Endothelial cell of umbilical vein (primary cell): Measurements from ENCODE around the gene BACH2. TPM values are rescaled to one million over a fixed set of nuclear protein-coding genes. Genes with fewer than 3 reads are reported as not detected.

Experiments
- BruUV-seq: library from RNA; stranded (reverse); fragments of 400-500 nt; replicated peaks from 2 replicates; lab custom pipeline; 2021; lab: Mats Ljungman, UMichigan
- CTCF ChIA-PET: fragments of 300-600, 350-600 bp; sonication (Branson Sonifier 250); formaldehyde crosslinking; loops from one replicate; lab custom pipeline; 2021; ENCODE audit warnings: antibody characterized with exemption, inconsistent platforms; lab: Charles Lee
- POLR2A ChIA-PET: fragments of 300-600, 350-600 bp; sonication (Branson Sonifier 250); formaldehyde crosslinking; loops from one replicate; lab custom pipeline; 2021; ENCODE audit warnings: antibody characterized with exemption, inconsistent platforms; lab: Charles Lee
- DNase-seq: peaks from one replicate; pipeline ENCODE4 v3.0.0-alpha.2; 2011; ENCODE audit warnings: low read depth, low spot score
- FAIRE-seq: peaks from 2 replicates; lab custom pipeline; 2011; peaks lifted over from hg19 to GRCh38; lab: Jason Lieb, UNC
- H2AFZ ChIP-seq: 2 replicates; pipeline ENCODE4 v1.6.0; 2012; ENCODE audit warnings: low read depth, low read length, control low read depth, inconsistent platforms
- H3K27ac ChIP-seq: 2 replicates; pipeline ENCODE4 v1.5.1; 2011; ENCODE audit warnings: low read depth, mild to moderate bottlenecking, control low read depth, low read length, moderate library complexity; ENCODE audit not compliant: insufficient read depth
- H3K27me3 ChIP-seq, 2 experiments: 2 replicates each; pipeline versions ENCODE4 v1.6.0 to v1.6.1; 2011; ENCODE audit warnings: low read length in 2 of 2, mixed read lengths in 1 of 2; ENCODE audit not compliant: control insufficient read depth in 2 of 2, insufficient read depth in 2 of 2
- H3K36me3 ChIP-seq, 2 experiments: 2 replicates in 1 of 2; 3 replicates in 1 of 2; pipeline ENCODE4 v1.5.1; 2011; ENCODE audit warnings: low read length in 2 of 2, mild to moderate bottlenecking in 1 of 2, moderate library complexity in 1 of 2; ENCODE audit not compliant: control insufficient read depth in 2 of 2, insufficient read depth in 2 of 2; ENCODE audit errors: extremely low read depth in 1 of 2
- H3K4me1 ChIP-seq: 3 replicates; pipeline ENCODE4 v1.5.1; 2011; ENCODE audit warnings: mild to moderate bottlenecking, low read length; ENCODE audit not compliant: control insufficient read depth, insufficient read depth; ENCODE audit errors: extremely low read depth
- H3K4me2 ChIP-seq: 2 replicates; pipeline ENCODE4 v1.6.1; 2011; ENCODE audit warnings: low read length, control low read depth, mixed read lengths; ENCODE audit not compliant: insufficient read depth
- H3K4me3 ChIP-seq, 3 experiments: fragments of 200-600 bp in 1 of 3; sonication (generic), shearing (Covaris generic) in 1 of 3; replicated peaks in 1 of 3; 2 replicates each; pipeline ENCODE4 v1.5.1; 2011 to 2016; ENCODE audit warnings: control low read depth in 3 of 3, low read length in 3 of 3, mild to moderate bottlenecking in 2 of 3, inconsistent platforms in 1 of 3, low read depth in 1 of 3, moderate library complexity in 1 of 3; ENCODE audit not compliant: insufficient read depth in 1 of 3
- H3K79me2 ChIP-seq: 2 replicates; pipeline ENCODE4 v1.6.0; 2012; ENCODE audit warnings: low read length, inconsistent platforms; ENCODE audit not compliant: control insufficient read depth, insufficient read depth
- H3K9ac ChIP-seq: replicated peaks from 2 replicates; pipeline ENCODE3; 2011; ENCODE audit warnings: low read length, control low read depth; ENCODE audit not compliant: insufficient read depth; ENCODE audit errors: extremely low read depth
- H3K9me1 ChIP-seq: replicated peaks from 3 replicates; pipeline ENCODE4 v1.6.0; 2011; ENCODE audit warnings: mild to moderate bottlenecking, low read length; ENCODE audit not compliant: control insufficient read depth, insufficient read depth; ENCODE audit errors: extremely low read depth
- H3K9me3 ChIP-seq: replicated peaks from 2 replicates; pipeline ENCODE4 v1.5.1; 2012; ENCODE audit warnings: low read length, inconsistent platforms; ENCODE audit not compliant: control insufficient read depth, insufficient read depth
- H4K20me1 ChIP-seq: replicated peaks from 2 replicates; pipeline ENCODE3; 2011; ENCODE audit warnings: mild to moderate bottlenecking, low read length; ENCODE audit not compliant: control insufficient read depth, insufficient read depth; ENCODE audit errors: extremely low read depth
- FOS ChIP-seq: IDR thresholded peaks from 2 replicates; pipeline ENCODE4 v1.6.1; 2011; ENCODE audit warnings: mild to moderate bottlenecking, low read length, moderate library complexity, borderline replicate concordance; ENCODE audit not compliant: insufficient read depth
- GATA2 ChIP-seq: IDR thresholded peaks from 2 replicates; pipeline ENCODE4 v1.7.0; 2011; ENCODE audit warnings: low read depth, mild to moderate bottlenecking, moderate library complexity, mixed read lengths, low read length; ENCODE audit not compliant: insufficient read length, insufficient read depth
- JUN ChIP-seq: IDR thresholded peaks from 2 replicates; pipeline ENCODE4 v1.6.1; 2011; ENCODE audit warnings: borderline replicate concordance, low read depth; ENCODE audit not compliant: insufficient read length, insufficient read depth
- MAX ChIP-seq: IDR thresholded peaks from 2 replicates; pipeline ENCODE4 v1.6.1; 2011; ENCODE audit not compliant: insufficient read depth, insufficient read length
- MYC ChIP-seq: IDR thresholded peaks from one replicate; pipeline ENCODE4 v1.6.1; 2011; ENCODE audit warnings: mild to moderate bottlenecking, low read depth, low read length
- POLR2A ChIP-seq: IDR thresholded peaks from 2 replicates; pipeline ENCODE4 v1.6.1; 2012; ENCODE audit warnings: low read depth, mild to moderate bottlenecking, control low read depth, low read length
- POLR2AphosphoS5 ChIP-seq: IDR thresholded peaks from 2 replicates; pipeline ENCODE4 v1.6.1; 2012; ENCODE audit warnings: low read depth, mild to moderate bottlenecking, control low read depth, low read length, moderate library complexity; ENCODE audit not compliant: insufficient read depth
- dilution Hi-C: fragments of 300-500 bp; cut with MboI; formaldehyde crosslinking; loops from one replicate; pipeline ENCODE4 v1.15.0; 2019; ENCODE audit warnings: low sequenced_read_pairs; ENCODE audit not compliant: extremely low pct_ligation_motif_present
- intact Hi-C: fragments of 100-400 bp; cut with micrococcal nuclease; formaldehyde crosslinking; loops from one replicate; pipeline ENCODE4 v1.10.0; 2022
- polyA plus RNA-seq, 4 experiments: library from polyadenylated mRNA; depleted of rRNA in 3 of 4; stranded (reverse) in 3 of 4; unstranded in 1 of 4; fragments of >200 nt; gene quantifications; 2 replicates each; pipeline versions ENCODE4 v1.2.1 to v1.2.3, GENCODE V29; 2011 to 2012; ENCODE audit warnings: missing spikeins in 1 of 4
- total RNA-seq: library from RNA; stranded (reverse); gene quantifications from 2 replicates; pipeline ENCODE4 v1.2.3, GENCODE V29; 2021
- TF ChIP-seq, protein P1 (sequence below), 2 donors: IDR thresholded peaks; 1 replicate in 1 of 2; 2 replicates in 1 of 2; pipeline ENCODE4 v1.5.1; 2011; ENCODE audit warnings: low read length in 2 of 2, mild to moderate bottlenecking in 2 of 2, moderate library complexity in 2 of 2, control low read depth in 1 of 2, inconsistent platforms in 1 of 2, low read depth in 1 of 2; ENCODE audit not compliant: insufficient read depth in 1 of 2; ENCODE audit errors: extremely low read depth in 1 of 2

The BACH2 gene
- total and polyA plus RNA-seq, 2 donors (not counting 3 experiments of a cell fraction or from before 2014, with no cell fraction given) = 1.7 to 5.6 TPM

DNA sequence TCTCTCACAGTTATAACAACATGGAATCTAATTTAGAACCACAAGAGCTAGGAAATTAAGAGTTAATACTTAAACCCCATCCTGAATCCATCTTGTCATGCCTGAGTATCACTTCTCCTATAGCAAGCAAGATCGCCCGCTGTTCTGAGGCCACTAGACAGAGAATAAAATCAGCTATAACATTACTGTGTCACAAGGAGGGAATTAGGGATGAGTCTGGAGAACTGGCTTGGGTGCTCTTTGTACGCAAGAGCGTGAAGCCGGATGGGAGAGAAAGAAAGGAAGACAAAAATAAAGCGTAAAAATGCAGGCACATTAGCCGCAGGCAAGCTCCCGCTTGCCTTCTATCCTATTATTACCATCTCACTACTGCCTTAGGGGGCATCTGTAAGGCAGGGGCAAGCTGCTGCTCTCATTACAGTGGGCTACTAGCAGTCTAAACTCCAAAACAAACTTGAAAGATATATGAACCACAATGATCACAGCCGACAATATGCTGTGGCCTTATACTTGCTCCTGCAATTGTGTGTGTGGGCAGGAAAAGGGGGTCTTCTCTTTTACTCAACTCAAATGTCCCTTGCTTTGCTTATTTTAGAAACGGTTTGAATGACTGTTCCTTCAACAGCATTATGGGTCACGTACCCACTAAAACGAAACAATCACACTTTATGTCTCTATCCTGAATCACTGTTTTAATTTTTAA is 320.5 kb downstream of the BACH2 start:
- POLR2A ChIA-PET = no interaction called here
- Histone ChIP-seq H2AFZ (no peak overlapping the region), H3K27me3 (peaks cover 0 to 6% of the 10 kb centered on the region in 2 experiments), H3K36me3 (no peaks in the 10 kb centered on the region), H3K4me2 (no peak overlapping the region), H3K4me1 (no peaks in the 10 kb centered on the region), H3K9me3 (no peaks in the 10 kb centered on the region), H3K4me3 (no peak overlapping the region), H3K9me1 (no peaks in the 10 kb centered on the region), H3K9ac (no peak overlapping the region), H3K79me2 (no peaks in the 10 kb centered on the region), H4K20me1 (peaks cover 2% of the 10 kb centered on the region), H3K27ac (no peak overlapping the region)
- DNase-seq (no peak), FAIRE-seq (no peak)
- intact Hi-C loops (loop anchor here (10.0 kb wide), 1 partner anchor 109 kb away; no protein-coding TSS in a partner anchor), dilution Hi-C loops (no loop called here)
- CTCF ChIA-PET = interaction anchor here (0.7 to 2.0 kb wide), 5 partner anchors 14 to 503 kb away, joined by 3 to 8 read pairs (median 3); no protein-coding TSS in a partner anchor
- no TSS peak for BruUV-seq
- TF ChIP-seq POLR2AphosphoS5 (no peak), JUN (no peak), GATA2 (no peak), MYC (no peak), MAX (no peak), POLR2A (no peak), FOS (no peak)
- TF ChIP-seq, protein P1, sequence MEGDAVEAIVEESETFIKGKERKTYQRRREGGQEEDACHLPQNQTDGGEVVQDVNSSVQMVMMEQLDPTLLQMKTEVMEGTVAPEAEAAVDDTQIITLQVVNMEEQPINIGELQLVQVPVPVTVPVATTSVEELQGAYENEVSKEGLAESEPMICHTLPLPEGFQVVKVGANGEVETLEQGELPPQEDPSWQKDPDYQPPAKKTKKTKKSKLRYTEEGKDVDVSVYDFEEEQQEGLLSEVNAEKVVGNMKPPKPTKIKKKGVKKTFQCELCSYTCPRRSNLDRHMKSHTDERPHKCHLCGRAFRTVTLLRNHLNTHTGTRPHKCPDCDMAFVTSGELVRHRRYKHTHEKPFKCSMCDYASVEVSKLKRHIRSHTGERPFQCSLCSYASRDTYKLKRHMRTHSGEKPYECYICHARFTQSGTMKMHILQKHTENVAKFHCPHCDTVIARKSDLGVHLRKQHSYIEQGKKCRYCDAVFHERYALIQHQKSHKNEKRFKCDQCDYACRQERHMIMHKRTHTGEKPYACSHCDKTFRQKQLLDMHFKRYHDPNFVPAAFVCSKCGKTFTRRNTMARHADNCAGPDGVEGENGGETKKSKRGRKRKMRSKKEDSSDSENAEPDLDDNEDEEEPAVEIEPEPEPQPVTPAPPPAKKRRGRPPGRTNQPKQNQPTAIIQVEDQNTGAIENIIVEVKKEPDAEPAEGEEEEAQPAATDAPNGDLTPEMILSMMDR (IDR thresholded peaks at IDR 0.05; ENCODE audit: extremely low read depth in 1 of 2, insufficient read depth in 1 of 2, low read depth in 1 of 2, low read length in 2 of 2) = no peak
